CD4-positive, alpha-beta T cell (primary cell): Measurements from ENCODE around the gene INSRR. TPM values are rescaled to one million over a fixed set of nuclear protein-coding genes. Genes with fewer than 3 reads are reported as not detected.

Experiments used
- ATAC-seq: fragments of 200-7000 bp; cut with Tn5 transposase; one replicate; pipeline ENCODE4 v1.10.0; 2022; ENCODE audit warnings: mild to moderate bottlenecking; ENCODE audit not compliant: poor library complexity
- CTCF ChIA-PET: fragments of 350-600 bp; sonication (Branson Sonifier 250); formaldehyde crosslinking; loops from one replicate; lab custom pipeline; 2021; ENCODE audit warnings: antibody characterized with exemption, inconsistent platforms; lab: Charles Lee
- POLR2A ChIA-PET: fragments of 350-600 bp; sonication (Branson Sonifier 250); formaldehyde crosslinking; loops from one replicate; lab custom pipeline; 2021; ENCODE audit warnings: antibody characterized with exemption, inconsistent platforms; lab: Charles Lee
- DNase-seq, 14 experiments: peaks; one replicate each; pipeline ENCODE4 v3.0.0-alpha.2; 2013 to 2020; ENCODE audit warnings: mixed read lengths in 2 of 14
- H3K27ac ChIP-seq, 2 donors: one replicate each; pipeline versions ENCODE4 v1.5.1 to v1.7.0; 2013; ENCODE audit warnings: low read length in 2 of 2, low read depth in 1 of 2, mild to moderate bottlenecking in 1 of 2
- H3K27me3 ChIP-seq, 2 experiments: 1 replicate in 1 of 2; 2 replicates in 1 of 2; pipeline versions ENCODE4 v1.6.1 to v1.7.0; 2013; ENCODE audit warnings: low read length in 2 of 2, control low read depth in 1 of 2, mild to moderate bottlenecking in 1 of 2, moderate library complexity in 1 of 2; ENCODE audit not compliant: insufficient read depth in 2 of 2, control insufficient read depth in 1 of 2
- H3K36me3 ChIP-seq: one replicate; pipeline ENCODE4 v1.6.1; 2013; ENCODE audit warnings: low read length, control low read depth; ENCODE audit not compliant: insufficient read depth
- H3K4me1 ChIP-seq: one replicate; pipeline ENCODE4 v1.6.1; 2013; ENCODE audit warnings: low read length, control low read depth; ENCODE audit not compliant: insufficient read depth
- H3K4me3 ChIP-seq: one replicate; pipeline ENCODE4 v1.5.1; 2013; ENCODE audit warnings: mild to moderate bottlenecking, low read length, moderate library complexity
- H3K9me3 ChIP-seq, 2 experiments: 1 replicate in 1 of 2; 2 replicates in 1 of 2; pipeline versions ENCODE4 v1.6.1 to v1.7.0; 2013; ENCODE audit warnings: low read length in 2 of 2, mild to moderate bottlenecking in 2 of 2, control low read depth in 1 of 2, moderate library complexity in 1 of 2; ENCODE audit not compliant: control insufficient read depth in 1 of 2, insufficient read depth in 1 of 2
- H3K27ac Mint-ChIP-seq: one replicate; pipeline ENCODE4 v1.8.0; 2020; ENCODE audit warnings: mixed read lengths
- H3K27me3 Mint-ChIP-seq: one replicate; pipeline ENCODE4 v1.8.0; 2021; ENCODE audit warnings: mixed read lengths
- H3K36me3 Mint-ChIP-seq: one replicate; pipeline ENCODE4 v1.8.0; 2021; ENCODE audit warnings: low read depth, mixed read lengths
- H3K4me1 Mint-ChIP-seq: one replicate; pipeline ENCODE4 v1.8.0; 2021; ENCODE audit warnings: low read depth, mixed read lengths
- H3K4me3 Mint-ChIP-seq: one replicate; pipeline ENCODE4 v1.8.0; 2020; ENCODE audit warnings: mild to moderate bottlenecking, mixed read lengths
- H3K9me3 Mint-ChIP-seq: one replicate; pipeline ENCODE4 v1.8.0; 2020; ENCODE audit warnings: mixed read lengths
- CTCF ChIP-seq: fragments of 200-600 bp; IDR thresholded peaks from one replicate; pipeline ENCODE4 v1.8.0; 2022; ENCODE audit warnings: antibody characterized with exemption, mild to moderate bottlenecking
- intact Hi-C, 2 experiments: fragments of 100-400 bp; cut with DNase I in 1 of 2; cut with micrococcal nuclease in 1 of 2; formaldehyde crosslinking; loops; one replicate each; pipeline versions ENCODE4 v1.15.1 to v1.9.0; 2023 to 2025; cut with DNase I, micrococcal nuclease
- total RNA-seq, 174 experiments: library from RNA in 2 of 174; stranded (reverse) in 2 of 174; gene quantifications; one replicate each; pipeline ENCODE4 v1.2.3 and lab custom pipeline; 2021 to 2026

INSRR gene
- total RNA-seq, 2 experiments from 2014 or later: not detected

GRCh38 chr1:156884560-156885184 is 25.8 kb upstream of the INSRR start:
- Mint-ChIP-seq H3K36me3 (no peaks in the 10 kb centered on the region), H3K27me3 (peaks cover 64% of the 10 kb centered on the region), H3K4me3 (no peak overlapping the region), H3K4me1 (no peaks in the 10 kb centered on the region), H3K27ac (no peak overlapping the region), H3K9me3 (no peaks in the 10 kb centered on the region)
- Histone ChIP-seq H3K36me3 (no peaks in the 10 kb centered on the region), H3K27me3 (peaks cover 21 to 26% of the 10 kb centered on the region in 2 experiments), H3K4me3 (no peak overlapping the region), H3K27ac (no peak overlapping the region), H3K4me1 (no peaks in the 10 kb centered on the region), H3K9me3 (no peaks in the 10 kb centered on the region)
- ATAC-seq (no peak), DNase-seq (no peak)
- intact Hi-C loops: no loop called here
- TF ChIP-seq CTCF: no peak
- ChIA-PET POLR2A (no interaction called here), CTCF (no interaction called here)

- no peaks in the 10 kb centered on the region for H3K9me3 Mint-ChIP-seq
- no peaks in the 10 kb centered on the region for H3K36me3 ChIP-seq
- H3K27ac Mint-ChIP-seq: no peak overlapping the region
These were observed 25.0 kb upstream of the INSRR start for GRCh38 chr1:156883919-156884318.

GRCh38 chr1:156882543-156882942 is 23.6 kb upstream of the INSRR start:
- no peak for ATAC-seq
- Mint-ChIP-seq H3K4me1 (no peaks in the 10 kb centered on the region), H3K27me3 (peaks cover 59% of the 10 kb centered on the region), H3K4me3 (no peak overlapping the region), H3K36me3 (no peaks in the 10 kb centered on the region), H3K27ac (no peak overlapping the region), H3K9me3 (no peaks in the 10 kb centered on the region)
- Histone ChIP-seq H3K36me3 (no peaks in the 10 kb centered on the region), H3K9me3 (no peaks in the 10 kb centered on the region), H3K27ac (no peak overlapping the region), H3K27me3 (peaks cover 14 to 15% of the 10 kb centered on the region in 2 experiments), H3K4me1 (no peaks in the 10 kb centered on the region), H3K4me3 (no peak overlapping the region)
- no peak for DNase-seq
- TF ChIP-seq CTCF: no peak
- intact Hi-C loops: no loop called here
- ChIA-PET POLR2A (no interaction called here), CTCF (interaction anchor here (1.0 to 1.3 kb wide), 2 partner anchors 8 to 25 kb away, joined by 3 to 4 read pairs; no protein-coding TSS in a partner anchor)

More at GRCh38 chr1:156883919-156884318, 25.0 kb upstream of the INSRR start:
- no peak overlapping the region for H3K4me3 ChIP-seq
- no peak for TF ChIP-seq CTCF
- CTCF ChIA-PET: no interaction called here
- peaks cover 58% of the 10 kb centered on the region for H3K27me3 Mint-ChIP-seq
- ATAC-seq: no peak
- POLR2A ChIA-PET: no interaction called here
- no peaks in the 10 kb centered on the region for H3K36me3 Mint-ChIP-seq
- no peak overlapping the region for H3K27ac ChIP-seq
- intact Hi-C loops: no loop called here
- H3K4me1 Mint-ChIP-seq: no peaks in the 10 kb centered on the region
- H3K4me3 Mint-ChIP-seq: no peak overlapping the region
- no peaks in the 10 kb centered on the region for H3K4me1 ChIP-seq
- no peak for DNase-seq
- no peaks in the 10 kb centered on the region for H3K9me3 ChIP-seq
- H3K27me3 ChIP-seq: peaks cover 21 to 26% of the 10 kb centered on the region in 2 experiments
